KG1 (cell line): ENCODE data around the gene EMID1.
"Not testable (repeated sequence)": the region's sequence is repeated elsewhere in the genome, so short reads cannot be mapped to it uniquely, and the experiment has no call there.

ENCODE experiments used
- DNase-seq: peaks from one replicate; lab custom pipeline; 2025; lab: John Stamatoyannopoulos, UW

The EMID1 gene

GRCh38 chr22:29231971-29232959 is 26.6 kb downstream of the EMID1 start:
- no peak for DNase-seq

- DNase-seq, result no peak
These were observed 27.7 kb downstream of the EMID1 start for GRCh38 chr22:29233277-29233877.

- DNase-seq, result not testable (repeated sequence)
These were observed 34.8 kb downstream of the EMID1 start for GRCh38 chr22:29240481-29240880.

GRCh38 chr22:29243874-29244446 is 38.3 kb downstream of the EMID1 start:
- DNase-seq, result no peak

GRCh38 chr22:29244785-29245625 is 39.3 kb downstream of the EMID1 start:
- DNase-seq, result no peak

GRCh38 chr22:29245626-29246385 is 40.1 kb downstream of the EMID1 start:
- peak; percentile 27 for DNase-seq

- DNase-seq, result not testable (repeated sequence)
These were observed 42.2 kb downstream of the EMID1 start for GRCh38 chr22:29247891-29248290.

GRCh38 chr22:29251265-29251664 is 45.6 kb downstream of the EMID1 start:
- no peak for DNase-seq

GRCh38 chr22:29251981-29252911 is 46.5 kb downstream of the EMID1 start:
- DNase-seq, result no peak

- DNase-seq, result no peak
These were observed 48.0 kb downstream of the EMID1 start for GRCh38 chr22:29253561-29254285.

GRCh38 chr22:29254286-29254660 is 48.6 kb downstream of the EMID1 start:
- DNase-seq, result no peak

- DNase-seq, result no peak
These were observed 49.4 kb downstream of the EMID1 start for GRCh38 chr22:29255064-29255621.

GRCh38 chr22:29256606-29257325 is 51.1 kb downstream of the EMID1 start:
- DNase-seq, result no peak

- no peak for DNase-seq
These were observed 52.1 kb downstream of the EMID1 start for GRCh38 chr22:29257751-29258181.

GRCh38 chr22:29258407-29259252 is 52.9 kb downstream of the EMID1 start:
- DNase-seq, result no peak

- DNase-seq, result no peak
These were observed 53.7 kb downstream of the EMID1 start for GRCh38 chr22:29259253-29259899.

- DNase-seq, result no peak
These were observed 54.4 kb downstream of the EMID1 start for GRCh38 chr22:29260031-29260560.
